ENCODE results near the gene PGS1. TPM values are rescaled to one million over a fixed set of nuclear protein-coding genes. Genes with fewer than 3 reads are reported as not detected.

Gene PGS1
- total RNA-seq, 6 experiments from 2014 or later, result 20.2 to 26.1 (median 24.5) TPM

GRCh38 chr17:78419970-78420815 lies 41.7 kb downstream of the PGS1 start:
- H3K9me3 Mint-ChIP-seq, result no peaks in the 10 kb centered on the region
- H3K27ac Mint-ChIP-seq, result peak overlapping the region; percentile 74
- peak overlapping the region; percentile 11; the same call in 1 of the 2 replicates for H3K4me3 Mint-ChIP-seq
- H3K27me3 Mint-ChIP-seq (ENCODE audit: insufficient read depth), result no peaks in the 10 kb centered on the region
- peaks cover 17% of the 10 kb centered on the region for H3K4me1 Mint-ChIP-seq (ENCODE audit: low read depth)
- TF ChIP-seq, protein P1, sequence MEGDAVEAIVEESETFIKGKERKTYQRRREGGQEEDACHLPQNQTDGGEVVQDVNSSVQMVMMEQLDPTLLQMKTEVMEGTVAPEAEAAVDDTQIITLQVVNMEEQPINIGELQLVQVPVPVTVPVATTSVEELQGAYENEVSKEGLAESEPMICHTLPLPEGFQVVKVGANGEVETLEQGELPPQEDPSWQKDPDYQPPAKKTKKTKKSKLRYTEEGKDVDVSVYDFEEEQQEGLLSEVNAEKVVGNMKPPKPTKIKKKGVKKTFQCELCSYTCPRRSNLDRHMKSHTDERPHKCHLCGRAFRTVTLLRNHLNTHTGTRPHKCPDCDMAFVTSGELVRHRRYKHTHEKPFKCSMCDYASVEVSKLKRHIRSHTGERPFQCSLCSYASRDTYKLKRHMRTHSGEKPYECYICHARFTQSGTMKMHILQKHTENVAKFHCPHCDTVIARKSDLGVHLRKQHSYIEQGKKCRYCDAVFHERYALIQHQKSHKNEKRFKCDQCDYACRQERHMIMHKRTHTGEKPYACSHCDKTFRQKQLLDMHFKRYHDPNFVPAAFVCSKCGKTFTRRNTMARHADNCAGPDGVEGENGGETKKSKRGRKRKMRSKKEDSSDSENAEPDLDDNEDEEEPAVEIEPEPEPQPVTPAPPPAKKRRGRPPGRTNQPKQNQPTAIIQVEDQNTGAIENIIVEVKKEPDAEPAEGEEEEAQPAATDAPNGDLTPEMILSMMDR (IDR thresholded peaks at IDR 0.05), result no peak
- DNase-seq, result peak; percentile 17
- peaks cover 14% of the 10 kb centered on the region for H3K36me3 Mint-ChIP-seq (ENCODE audit: low read depth)

DNA sequence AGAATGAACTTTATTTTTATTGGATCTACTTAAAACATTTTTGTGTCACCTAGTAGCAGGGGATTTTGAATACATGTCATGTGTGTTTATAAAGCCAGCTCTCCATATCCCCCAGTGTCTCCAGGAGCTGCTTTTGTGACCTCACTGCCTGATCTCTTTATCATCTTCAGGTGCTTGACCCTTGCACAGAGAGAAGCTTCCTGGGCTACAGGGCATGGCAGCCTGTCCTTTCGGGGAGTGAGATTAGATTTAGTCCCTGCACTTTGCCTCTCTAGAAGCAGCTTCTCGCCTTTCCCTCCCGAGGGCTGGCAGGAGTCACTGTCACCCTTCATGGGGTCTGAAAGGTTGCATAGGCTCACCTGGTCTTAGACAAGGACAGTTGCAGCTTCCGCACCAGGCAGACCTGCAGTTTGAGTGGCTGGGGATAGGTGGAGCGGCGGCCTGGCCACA lies 42.7 kb downstream of the PGS1 start:
- H3K27ac Mint-ChIP-seq, result no peak overlapping the region
- no peak for DNase-seq
- H3K4me3 Mint-ChIP-seq, result no peak overlapping the region
- H3K36me3 Mint-ChIP-seq (ENCODE audit: low read depth), result peaks cover 14% of the 10 kb centered on the region
- TF ChIP-seq, protein P1 (IDR thresholded peaks at IDR 0.05), result no peak
- H3K27me3 Mint-ChIP-seq (ENCODE audit: insufficient read depth), result no peaks in the 10 kb centered on the region
- peaks cover 17% of the 10 kb centered on the region for H3K4me1 Mint-ChIP-seq (ENCODE audit: low read depth)
- H3K9me3 Mint-ChIP-seq, result no peaks in the 10 kb centered on the region

- Mint-ChIP-seq H3K27me3 (ENCODE audit: insufficient read depth) (no peaks in the 10 kb centered on the region), H3K36me3 (ENCODE audit: low read depth) (peaks cover 14% of the 10 kb centered on the region), H3K4me3 (no peak overlapping the region), H3K9me3 (no peaks in the 10 kb centered on the region), H3K27ac (no peak overlapping the region), H3K4me1 (ENCODE audit: low read depth) (peaks cover 17% of the 10 kb centered on the region)
- peak; percentile 37 for DNase-seq
- TF ChIP-seq, protein P1 (IDR thresholded peaks at IDR 0.05), result peak; percentile 98
These were observed 43.3 kb downstream of the PGS1 start for GRCh38 chr17:78421534-78422266.

DNA sequence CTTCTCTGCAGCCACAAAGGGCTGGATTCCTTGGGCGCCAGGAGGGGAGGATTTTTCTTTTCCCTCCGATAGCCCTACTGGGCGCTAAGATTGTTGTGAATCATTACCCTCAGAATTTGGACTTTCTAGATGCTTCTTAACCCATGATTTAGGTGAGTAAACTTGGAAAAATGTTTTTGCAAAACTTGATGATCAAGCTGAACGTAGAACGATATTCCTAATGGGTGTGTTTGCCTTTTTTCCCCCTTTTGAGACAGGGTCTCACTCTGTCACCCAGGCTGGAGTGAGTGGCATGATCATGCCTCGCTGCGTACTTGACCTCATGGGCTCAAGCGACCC lies 43.8 kb downstream of the PGS1 start:
- Mint-ChIP-seq H3K4me1 (ENCODE audit: low read depth) (peaks cover 17% of the 10 kb centered on the region), H3K36me3 (ENCODE audit: low read depth) (peaks cover 14% of the 10 kb centered on the region), H3K4me3 (no peak overlapping the region), H3K27ac (no peak overlapping the region), H3K27me3 (ENCODE audit: insufficient read depth) (peaks cover 2% of the 10 kb centered on the region; the same call in 1 of the 2 replicates), H3K9me3 (no peaks in the 10 kb centered on the region)
- TF ChIP-seq, protein P1 (IDR thresholded peaks at IDR 0.05), result peak; percentile 4
- DNase-seq, result no peak

- TF ChIP-seq, protein P1 (IDR thresholded peaks at IDR 0.05), result no peak
- Mint-ChIP-seq H3K27me3 (ENCODE audit: insufficient read depth) (peaks cover 2% of the 10 kb centered on the region; the same call in 1 of the 2 replicates), H3K4me1 (ENCODE audit: low read depth) (peaks cover 17% of the 10 kb centered on the region), H3K27ac (no peak overlapping the region), H3K4me3 (no peak overlapping the region), H3K9me3 (no peaks in the 10 kb centered on the region), H3K36me3 (ENCODE audit: low read depth) (peaks cover 14% of the 10 kb centered on the region)
- no peak for DNase-seq
These were observed 44.6 kb downstream of the PGS1 start for GRCh38 chr17:78422872-78423588.
